A673 (cell line): ENCODE measurements around the gene ADGRL3. TPM values are rescaled to one million over a fixed set of nuclear protein-coding genes. Genes with fewer than 3 reads are reported as not detected.

Experiments
- BruUV-seq: library from RNA; stranded (reverse); fragments of 400-500 nt; replicated peaks from 2 replicates; lab custom pipeline; 2021; lab: Mats Ljungman, UMichigan
- CTCF ChIA-PET: fragments of 300-600 bp; sonication (Branson Sonifier 250); formaldehyde crosslinking; loops from one replicate; lab custom pipeline; 2022; ENCODE audit warnings: antibody characterized with exemption; lab: Charles Lee
- POLR2A ChIA-PET: fragments of 300-600 bp; sonication (Branson Sonifier 250); formaldehyde crosslinking; loops from one replicate; lab custom pipeline; 2022; ENCODE audit warnings: antibody characterized with exemption; ENCODE audit not compliant: low non-redundant PET; lab: Charles Lee
- DNase-seq: peaks from one replicate; pipeline ENCODE4 v3.0.0-alpha.2; 2015; ENCODE audit warnings: low spot score
- H3K27ac ChIP-seq: fragments of 200-600 bp; sonication (generic); 2 replicates; pipeline ENCODE4 v1.5.1; 2016; ENCODE audit warnings: mixed run types, low read depth, mild to moderate bottlenecking, mixed read lengths, antibody characterized with exemption, low read length; ENCODE audit not compliant: poor library complexity, severe bottlenecking
- H3K27me3 ChIP-seq: fragments of 200-600 bp; sonication (generic); replicated peaks from 2 replicates; pipeline ENCODE4 v1.6.1; 2017; ENCODE audit warnings: mixed run types, low read depth, mild to moderate bottlenecking, mixed read lengths, antibody characterized with exemption, low read length; ENCODE audit not compliant: insufficient read depth, poor library complexity
- H3K36me3 ChIP-seq: fragments of 200-600 bp; sonication (generic); 2 replicates; pipeline ENCODE4 v1.6.1; 2016; ENCODE audit warnings: mixed run types, mild to moderate bottlenecking, mixed read lengths, antibody characterized with exemption, low read length; ENCODE audit not compliant: insufficient read depth, poor library complexity, severe bottlenecking
- H3K4me1 ChIP-seq: fragments of 200-600 bp; sonication (generic); 2 replicates; pipeline ENCODE4 v1.6.1; 2017; ENCODE audit warnings: mixed run types, mild to moderate bottlenecking, mixed read lengths, antibody characterized with exemption, low read length; ENCODE audit not compliant: insufficient read depth, poor library complexity, severe bottlenecking
- H3K4me3 ChIP-seq: fragments of 200-600 bp; sonication (generic); 2 replicates; pipeline ENCODE4 v1.5.1; 2016; ENCODE audit warnings: low read depth, mixed run types, mild to moderate bottlenecking, mixed read lengths, low read length; ENCODE audit not compliant: poor library complexity, severe bottlenecking
- H3K9me3 ChIP-seq: fragments of 200-600 bp; sonication (generic); 2 replicates; pipeline ENCODE4 v1.6.1; 2016; ENCODE audit warnings: mixed run types, low read depth, mild to moderate bottlenecking, mixed read lengths, antibody characterized with exemption, low read length; ENCODE audit not compliant: poor library complexity, severe bottlenecking
- EZH2 ChIP-seq: fragments of 200-600 bp; sonication (generic); IDR thresholded peaks from 2 replicates; pipeline ENCODE4 v1.6.1; 2017; ENCODE audit warnings: borderline replicate concordance, low read depth, mild to moderate bottlenecking, mixed read lengths, antibody characterized with exemption, low read length; ENCODE audit not compliant: poor library complexity, severe bottlenecking
- intact Hi-C: fragments of 100-400 bp; cut with micrococcal nuclease; formaldehyde crosslinking; loops from one replicate; pipeline ENCODE4 v1.10.0; 2022; ENCODE audit not compliant: unreplicated experiment
- total RNA-seq: library from RNA; stranded (reverse); gene quantifications from 2 replicates; pipeline ENCODE4 v1.2.3, GENCODE V29; 2021
- TF ChIP-seq, protein P1 (sequence below): fragments of 300-800, 200-600 bp; sonication (generic); conservative IDR thresholded peaks from 2 replicates; pipeline ENCODE4 v1.5.1; 2017; ENCODE audit warnings: low read depth, mild to moderate bottlenecking, antibody characterized with exemption, low read length, moderate library complexity, mixed read lengths

ADGRL3 gene
- total RNA-seq, 1 experiment from 2014 or later, result not detected

GRCh38 chr4:61882381-61882780 lies 682.3 kb downstream of the ADGRL3 start:
- no peak for DNase-seq
- no peaks in the 10 kb centered on the region for H3K9me3 ChIP-seq
- H3K27me3 ChIP-seq, result no peaks in the 10 kb centered on the region
- BruUV-seq, result no TSS peak
- no peaks in the 10 kb centered on the region for H3K4me1 ChIP-seq
- H3K27ac ChIP-seq, result no peak overlapping the region
- TF ChIP-seq EZH2, result no peak
- TF ChIP-seq, protein P1, sequence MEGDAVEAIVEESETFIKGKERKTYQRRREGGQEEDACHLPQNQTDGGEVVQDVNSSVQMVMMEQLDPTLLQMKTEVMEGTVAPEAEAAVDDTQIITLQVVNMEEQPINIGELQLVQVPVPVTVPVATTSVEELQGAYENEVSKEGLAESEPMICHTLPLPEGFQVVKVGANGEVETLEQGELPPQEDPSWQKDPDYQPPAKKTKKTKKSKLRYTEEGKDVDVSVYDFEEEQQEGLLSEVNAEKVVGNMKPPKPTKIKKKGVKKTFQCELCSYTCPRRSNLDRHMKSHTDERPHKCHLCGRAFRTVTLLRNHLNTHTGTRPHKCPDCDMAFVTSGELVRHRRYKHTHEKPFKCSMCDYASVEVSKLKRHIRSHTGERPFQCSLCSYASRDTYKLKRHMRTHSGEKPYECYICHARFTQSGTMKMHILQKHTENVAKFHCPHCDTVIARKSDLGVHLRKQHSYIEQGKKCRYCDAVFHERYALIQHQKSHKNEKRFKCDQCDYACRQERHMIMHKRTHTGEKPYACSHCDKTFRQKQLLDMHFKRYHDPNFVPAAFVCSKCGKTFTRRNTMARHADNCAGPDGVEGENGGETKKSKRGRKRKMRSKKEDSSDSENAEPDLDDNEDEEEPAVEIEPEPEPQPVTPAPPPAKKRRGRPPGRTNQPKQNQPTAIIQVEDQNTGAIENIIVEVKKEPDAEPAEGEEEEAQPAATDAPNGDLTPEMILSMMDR, result no peak
- no peak overlapping the region for H3K4me3 ChIP-seq
- POLR2A ChIA-PET, result no interaction called here
- CTCF ChIA-PET, result no interaction called here
- intact Hi-C loops, result no loop called here
- no peaks in the 10 kb centered on the region for H3K36me3 ChIP-seq

- no TSS peak for BruUV-seq
- ChIA-PET CTCF (no interaction called here), POLR2A (no interaction called here)
- no peak for DNase-seq
- Histone ChIP-seq H3K27ac (no peak overlapping the region), H3K9me3 (no peaks in the 10 kb centered on the region), H3K4me1 (no peaks in the 10 kb centered on the region), H3K4me3 (no peak overlapping the region), H3K27me3 (no peaks in the 10 kb centered on the region), H3K36me3 (no peaks in the 10 kb centered on the region)
- no peak for TF ChIP-seq EZH2
- intact Hi-C loops, result no loop called here
These were observed 686.0 kb downstream of the ADGRL3 start for GRCh38 chr4:61886131-61886530.

GRCh38 chr4:61889117-61889516 lies 689.0 kb downstream of the ADGRL3 start:
- H3K9me3 ChIP-seq, result no peaks in the 10 kb centered on the region
- ChIA-PET CTCF (no interaction called here), POLR2A (no interaction called here)
- no peak for DNase-seq
- no peak overlapping the region for H3K27ac ChIP-seq
- no peaks in the 10 kb centered on the region for H3K27me3 ChIP-seq
- intact Hi-C loops, result no loop called here
- H3K4me1 ChIP-seq, result no peaks in the 10 kb centered on the region
- TF ChIP-seq, protein P1, result no peak
- no peak for TF ChIP-seq EZH2
- BruUV-seq, result no TSS peak
- H3K4me3 ChIP-seq, result no peak overlapping the region
- no peaks in the 10 kb centered on the region for H3K36me3 ChIP-seq

GRCh38 chr4:61890321-61890720 lies 690.2 kb downstream of the ADGRL3 start:
- Histone ChIP-seq H3K27me3 (no peaks in the 10 kb centered on the region), H3K4me3 (no peak overlapping the region), H3K27ac (no peak overlapping the region), H3K9me3 (no peaks in the 10 kb centered on the region), H3K4me1 (no peaks in the 10 kb centered on the region), H3K36me3 (no peaks in the 10 kb centered on the region)
- TF ChIP-seq, protein P1, result no peak
- TF ChIP-seq EZH2, result no peak
- ChIA-PET POLR2A (no interaction called here), CTCF (no interaction called here)
- BruUV-seq, result no TSS peak
- no peak for DNase-seq
- intact Hi-C loops, result no loop called here
